Neural crest cell (in vitro differentiated cells): ENCODE data around the gene LDLRAP1. TPM values are rescaled to one million over a fixed set of nuclear protein-coding genes. Genes with fewer than 3 reads are reported as not detected.

Experiments
- DNase-seq: peaks from one replicate; pipeline ENCODE4 v3.0.0; 2021; ENCODE audit warnings: low read depth, mixed read lengths, low spot score
- H3K27ac Mint-ChIP-seq: one replicate; pipeline ENCODE4 v1.8.0; 2021; ENCODE audit warnings: mild to moderate bottlenecking, mixed read lengths; ENCODE audit not compliant: unreplicated experiment
- H3K27me3 Mint-ChIP-seq: 2 replicates; pipeline ENCODE4 v1.8.0; 2021; ENCODE audit warnings: low read depth, mild to moderate bottlenecking, mixed read lengths
- H3K36me3 Mint-ChIP-seq: 2 replicates; pipeline ENCODE4 v1.8.0; 2021; ENCODE audit warnings: low read depth, mild to moderate bottlenecking, mixed read lengths
- H3K4me1 Mint-ChIP-seq: 2 replicates; pipeline ENCODE4 v1.8.0; 2021; ENCODE audit warnings: mixed read lengths
- H3K4me3 Mint-ChIP-seq: one replicate; pipeline ENCODE4 v1.8.0; 2021; ENCODE audit warnings: mild to moderate bottlenecking, mixed read lengths
- H3K9me3 Mint-ChIP-seq: 2 replicates; pipeline ENCODE4 v1.8.0; 2021; ENCODE audit warnings: mixed read lengths
- CTCF ChIP-seq: fragments of 200-600 bp; sonication (generic); conservative IDR thresholded peaks from 2 replicates; pipeline ENCODE4 v1.5.0; 2021; ENCODE audit warnings: antibody characterized with exemption, mild to moderate bottlenecking
- total RNA-seq: library from RNA; stranded (reverse); gene quantifications from 2 replicates; pipeline ENCODE4 v1.2.1, GENCODE V29; 2021

LDLRAP1 gene
- total RNA-seq, 1 donor from 2014 or later = 20.7 TPM

- Mint-ChIP-seq H3K27ac (no peak overlapping the region), H3K4me1 (peaks cover 41% of the 10 kb centered on the region), H3K36me3 (no peaks in the 10 kb centered on the region), H3K9me3 (no peaks in the 10 kb centered on the region), H3K27me3 (peaks cover 22% of the 10 kb centered on the region), H3K4me3 (peak overlapping the region; percentile 91)
- peak; percentile 26 for DNase-seq
- TF ChIP-seq CTCF = no peak
Observed at GRCh38 chr1:25617625-25618432, 74.4 kb downstream of the LDLRAP1 start.

GRCh38 chr1:25618433-25618808, 75.0 kb downstream of the LDLRAP1 start:
- peaks cover 20% of the 10 kb centered on the region for H3K27me3 Mint-ChIP-seq
- DNase-seq = no peak
- no peak overlapping the region for H3K27ac Mint-ChIP-seq

More at GRCh38 chr1:25618433-25618808, 75.0 kb downstream of the LDLRAP1 start:
- Mint-ChIP-seq H3K4me3 (peak overlapping the region; percentile 91), H3K36me3 (no peaks in the 10 kb centered on the region), H3K9me3 (no peaks in the 10 kb centered on the region), H3K4me1 (peaks cover 44% of the 10 kb centered on the region)
- no peak for TF ChIP-seq CTCF

Other genes with a start within 250 kb of the LDLRAP1 start
- gene TMEM50A, start 205.3 kb upstream of the LDLRAP1 start, total RNA-seq = 69.2 and 74.5 TPM in 2 replicates
- gene RHCE, start 122.8 kb upstream of the LDLRAP1 start, total RNA-seq = 0.82 TPM in 1 of 2 replicates, not detected in the other
- 25.4 and 27.4 TPM in 2 replicates for gene MACO1, start 112.7 kb upstream of the LDLRAP1 start, total RNA-seq
- gene MAN1C1, start 73.2 kb downstream of the LDLRAP1 start, total RNA-seq = 19.8 and 22.6 TPM in 2 replicates